PC-3 (cell line): ENCODE data around the gene GLT8D1. TPM values are rescaled to one million over a fixed set of nuclear protein-coding genes. Genes with fewer than 3 reads are reported as not detected.
"Not testable (repeated sequence)": the region's sequence is repeated elsewhere in the genome, so short reads cannot be mapped to it uniquely, and the experiment has no call there.

Source experiments
- ATAC-seq: fragments of 200-7000 bp; cut with Tn5 transposase; 2 replicates; pipeline ENCODE4 v1.9.1; 2020; ENCODE audit warnings: mild to moderate bottlenecking, moderate library complexity
- BruUV-seq: library from RNA; stranded (reverse); fragments of 400-500 nt; replicated peaks from 2 replicates; lab custom pipeline; 2021; lab: Mats Ljungman, UMichigan
- CTCF ChIA-PET: fragments of 300-600 bp; sonication (Branson Sonifier 250); formaldehyde crosslinking; loops from one replicate; lab custom pipeline; 2022; ENCODE audit warnings: antibody characterized with exemption; lab: Charles Lee
- POLR2A ChIA-PET: fragments of 300-600 bp; sonication (Branson Sonifier 250); formaldehyde crosslinking; loops from one replicate; lab custom pipeline; 2022; ENCODE audit warnings: antibody characterized with exemption; ENCODE audit not compliant: unreplicated experiment; lab: Charles Lee
- DNase-seq: peaks from one replicate; pipeline ENCODE4 v3.0.0-alpha.2; 2015
- H2AFZ ChIP-seq: fragments of 300-600 bp; sonication (generic); 2 replicates; pipeline ENCODE4 v1.6.0; 2016; ENCODE audit warnings: antibody characterized with exemption, low read length
- H3F3A ChIP-seq: fragments of 300-600 bp; sonication (generic); one replicate; pipeline ENCODE4 v1.6.0; 2017; ENCODE audit warnings: antibody characterized with exemption, low read length, control low read depth, mild to moderate bottlenecking; ENCODE audit not compliant: unreplicated experiment
- H3K27ac ChIP-seq: fragments of 300-600 bp; sonication (generic); 2 replicates; pipeline ENCODE4 v1.5.1; 2016; ENCODE audit warnings: mild to moderate bottlenecking, low read length
- H3K27me3 ChIP-seq: fragments of 300-600 bp; sonication (generic); 2 replicates; pipeline ENCODE4 v1.6.1; 2016; ENCODE audit warnings: low read length, mixed read lengths
- H3K36me3 ChIP-seq: fragments of 300-600 bp; sonication (generic); 2 replicates; pipeline ENCODE4 v1.6.1; 2016; ENCODE audit warnings: low read depth, mixed run types, low read length, mixed read lengths
- H3K4me1 ChIP-seq: fragments of 300-600 bp; sonication (generic); 2 replicates; pipeline ENCODE4 v1.5.1; 2016; ENCODE audit warnings: low read length; ENCODE audit not compliant: insufficient read depth
- H3K4me2 ChIP-seq: fragments of 300-600 bp; sonication (generic); 2 replicates; pipeline ENCODE4 v1.6.0; 2016; ENCODE audit warnings: low read length
- H3K4me3 ChIP-seq: fragments of 300-600 bp; sonication (generic); 2 replicates; pipeline ENCODE4 v1.5.1; 2016; ENCODE audit warnings: mild to moderate bottlenecking, low read length, mixed read lengths
- H3K79me2 ChIP-seq: fragments of 300-600 bp; sonication (generic); 2 replicates; pipeline ENCODE4 v1.6.1; 2017; ENCODE audit warnings: low read length, mixed read lengths
- H3K9ac ChIP-seq: fragments of 300-600 bp; sonication (generic); 2 replicates; pipeline ENCODE4 v1.6.0; 2016; ENCODE audit warnings: mild to moderate bottlenecking, low read length
- H3K9me2 ChIP-seq: fragments of 300-600 bp; sonication (generic); replicated peaks from 2 replicates; pipeline ENCODE4 v1.6.1; 2016; ENCODE audit warnings: mixed run types, low read length, mixed read lengths
- H3K9me3 ChIP-seq: fragments of 300-600 bp; sonication (generic); 2 replicates; pipeline ENCODE4 v1.6.1; 2016; ENCODE audit warnings: low read length, mixed read lengths
- H4K20me1 ChIP-seq: fragments of 300-600 bp; sonication (generic); 2 replicates; pipeline ENCODE4 v1.6.1; 2016; ENCODE audit warnings: low read length, mixed read lengths
- CTCF ChIP-seq: fragments of 300-600 bp; sonication (generic); conservative IDR thresholded peaks from 2 replicates; pipeline ENCODE4 v1.5.1; 2017; ENCODE audit warnings: antibody characterized with exemption, low read depth, mild to moderate bottlenecking, low read length
- EZH2 ChIP-seq: fragments of 300-600 bp; sonication (generic); IDR thresholded peaks from one replicate; pipeline ENCODE4 v1.6.1; 2017; ENCODE audit warnings: antibody characterized with exemption, mild to moderate bottlenecking, low read length; ENCODE audit not compliant: unreplicated experiment
- EZH2phosphoT487 ChIP-seq: fragments of 300-600 bp; sonication (generic); IDR thresholded peaks from 2 replicates; pipeline ENCODE4 v1.6.1; 2018; ENCODE audit warnings: mild to moderate bottlenecking, antibody characterized with exemption, low read length, borderline replicate concordance
- intact Hi-C: fragments of 100-400 bp; cut with micrococcal nuclease; formaldehyde crosslinking; loops from 2 replicates; pipeline ENCODE4 v1.9.0; 2023
- total RNA-seq: library from RNA; depleted of rRNA; stranded (reverse); fragments of >200 nt; gene quantifications from 2 replicates; pipeline ENCODE4 v1.2.3, GENCODE V29; 2014

GLT8D1 gene
- total RNA-seq, 1 experiment from 2014 or later: 70.2 TPM

DNA sequence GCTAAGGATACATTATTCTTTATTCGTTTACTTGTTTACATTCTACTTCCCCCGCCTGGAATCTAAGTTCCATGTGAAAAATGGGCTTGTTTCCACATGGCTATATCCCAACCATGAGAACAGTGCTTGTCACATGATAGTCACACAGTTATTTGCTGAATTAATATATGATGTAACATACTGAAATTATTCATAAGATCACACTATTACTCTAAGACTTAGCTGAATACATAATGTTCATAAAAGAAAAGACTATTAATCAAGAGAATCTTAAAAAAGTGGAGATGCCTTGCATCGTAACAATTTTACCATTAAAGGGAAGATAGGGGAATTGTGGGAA is 26.4 kb downstream of the GLT8D1 start:
- intact Hi-C loops: no loop called here
- TF ChIP-seq CTCF (no peak), EZH2 (no peak), EZH2phosphoT487 (no peak)
- POLR2A ChIA-PET: no interaction called here
- peaks cover 44% of the 10 kb centered on the region for H3K36me3 ChIP-seq
- H4K20me1 ChIP-seq: no peaks in the 10 kb centered on the region
- no peak overlapping the region for H3K4me3 ChIP-seq
- no TSS peak for BruUV-seq
- H3K9ac ChIP-seq: no peak overlapping the region
- no peak overlapping the region for H3K4me2 ChIP-seq
- CTCF ChIA-PET: no interaction called here
- no peaks in the 10 kb centered on the region for H3F3A ChIP-seq
- H3K9me2 ChIP-seq: no peaks in the 10 kb centered on the region
- peaks cover 20% of the 10 kb centered on the region for H3K4me1 ChIP-seq
- no peak; the same call in 1 of the 2 replicates for ATAC-seq
- H3K27ac ChIP-seq: no peak overlapping the region
- H3K27me3 ChIP-seq: no peaks in the 10 kb centered on the region
- no peak for DNase-seq
- no peaks in the 10 kb centered on the region for H3K9me3 ChIP-seq
- H2AFZ ChIP-seq: no peak overlapping the region
- peaks cover 61% of the 10 kb centered on the region for H3K79me2 ChIP-seq

- TF ChIP-seq CTCF: no peak
- TF ChIP-seq EZH2: no peak
- TF ChIP-seq EZH2phosphoT487: no peak
- CTCF ChIA-PET: no interaction called here
- H3K36me3 ChIP-seq: peaks cover 44% of the 10 kb centered on the region
These were observed 27.1 kb downstream of the GLT8D1 start for GRCh38 chr3:52678265-52679198.

GRCh38 chr3:52676201-52676600 is 29.4 kb downstream of the GLT8D1 start:
- CTCF ChIA-PET, ATAC-seq, intact Hi-C loops, H3F3A ChIP-seq, H2AFZ ChIP-seq, H3K9ac ChIP-seq, H3K4me2 ChIP-seq, H3K9me2 ChIP-seq, BruUV-seq, H3K27ac ChIP-seq, H4K20me1 ChIP-seq, POLR2A ChIA-PET, H3K4me3 ChIP-seq, DNase-seq, H3K27me3 ChIP-seq, H3K9me3 ChIP-seq: not testable (repeated sequence)
- H3K79me2 ChIP-seq: peaks cover 34% of the 10 kb centered on the region
- H3K4me1 ChIP-seq: peaks cover 12% of the 10 kb centered on the region
- peaks cover 42% of the 10 kb centered on the region for H3K36me3 ChIP-seq

More at GRCh38 chr3:52678265-52679198, 27.1 kb downstream of the GLT8D1 start:
- H3K9me2 ChIP-seq: no peaks in the 10 kb centered on the region
- no peak overlapping the region for H3K4me2 ChIP-seq
- BruUV-seq: no TSS peak
- H3K27ac ChIP-seq: no peak overlapping the region
- H3K9ac ChIP-seq: no peak overlapping the region
- no peak overlapping the region for H2AFZ ChIP-seq
- H3F3A ChIP-seq: no peaks in the 10 kb centered on the region
- no peaks in the 10 kb centered on the region for H4K20me1 ChIP-seq
- no peaks in the 10 kb centered on the region for H3K27me3 ChIP-seq
- POLR2A ChIA-PET: no interaction called here
- H3K4me3 ChIP-seq: no peak overlapping the region
- peak; percentile 38; the same call in 1 of the 2 replicates for ATAC-seq
- no peak for DNase-seq
- intact Hi-C loops: no loop called here
- H3K4me1 ChIP-seq: peaks cover 15% of the 10 kb centered on the region
- peaks cover 55% of the 10 kb centered on the region for H3K79me2 ChIP-seq
- no peaks in the 10 kb centered on the region for H3K9me3 ChIP-seq
